Muscle layer of duodenum (tissue), 2 donors: Measurements from ENCODE around the gene KCNG4.

Experiments used
- H3K27ac ChIP-seq: one replicate; pipeline ENCODE4 v1.7.0; 2013; ENCODE audit warnings: mild to moderate bottlenecking, low read length
- H3K27me3 ChIP-seq: one replicate; pipeline ENCODE4 v1.7.0; 2013; ENCODE audit warnings: low read depth, mild to moderate bottlenecking, control low read depth, low read length
- H3K36me3 ChIP-seq, 2 donors: one replicate each; pipeline ENCODE4 v1.7.0; 2013; ENCODE audit warnings: low read length in 2 of 2, control low read depth in 1 of 2, mild to moderate bottlenecking in 1 of 2; ENCODE audit not compliant: insufficient read depth in 2 of 2, control insufficient read depth in 1 of 2
- H3K4me1 ChIP-seq, 2 donors: one replicate each; pipeline ENCODE4 v1.7.0; 2013; ENCODE audit warnings: low read length in 2 of 2, mild to moderate bottlenecking in 2 of 2, control low read depth in 1 of 2, moderate library complexity in 1 of 2; ENCODE audit not compliant: insufficient read depth in 2 of 2, control insufficient read depth in 1 of 2
- H3K4me3 ChIP-seq, 2 donors: one replicate each; pipeline ENCODE4 v1.7.0; 2013; ENCODE audit warnings: low read length in 2 of 2, low read depth in 1 of 2, mild to moderate bottlenecking in 1 of 2
- H3K9me3 ChIP-seq, 2 donors: one replicate each; pipeline ENCODE4 v1.7.0; 2013; ENCODE audit warnings: low read length in 2 of 2, control low read depth in 1 of 2, mild to moderate bottlenecking in 1 of 2; ENCODE audit not compliant: control insufficient read depth in 1 of 2
- donor health status: healthy.

Gene KCNG4

GRCh38 chr16:84277244-84277823, 37.5 kb upstream of the KCNG4 start:
- Histone ChIP-seq H3K4me1 (no peaks in the 10 kb centered on the region), H3K36me3 (no peaks in the 10 kb centered on the region), H3K27me3 (peaks cover 3% of the 10 kb centered on the region), H3K4me3 (no peak overlapping the region), H3K9me3 (no peaks in the 10 kb centered on the region), H3K27ac (no peak overlapping the region)

GRCh38 chr16:84275585-84276151, 35.9 kb upstream of the KCNG4 start:
- no peaks in the 10 kb centered on the region for H3K4me1 ChIP-seq

DNA sequence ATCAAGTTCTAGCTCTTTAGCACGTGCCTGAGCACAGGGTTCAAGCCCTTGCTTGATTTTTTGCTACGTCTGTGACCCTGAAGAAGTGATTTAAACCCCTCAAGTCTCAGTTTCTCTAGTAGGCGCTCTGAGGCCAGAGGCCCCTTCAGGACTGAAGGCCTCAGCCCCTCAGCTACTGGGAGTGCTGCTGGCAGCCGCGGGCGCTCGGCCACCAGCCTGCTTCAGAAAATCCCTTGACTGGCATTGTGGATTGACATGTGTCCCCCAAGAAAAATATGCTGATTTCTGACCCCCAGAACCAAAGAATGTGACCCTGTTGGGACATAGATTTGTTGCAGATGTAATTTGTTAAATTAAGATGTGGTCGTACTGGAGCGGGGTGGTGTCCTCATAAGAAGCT, 34.7 kb upstream of the KCNG4 start:
- Histone ChIP-seq H3K9me3 (no peaks in the 10 kb centered on the region), H3K4me1 (no peaks in the 10 kb centered on the region), H3K27ac (no peak overlapping the region), H3K27me3 (no peaks in the 10 kb centered on the region), H3K4me3 (no peak overlapping the region), H3K36me3 (no peaks in the 10 kb centered on the region)

More at GRCh38 chr16:84275585-84276151, 35.9 kb upstream of the KCNG4 start:
- H3K36me3 ChIP-seq, result no peaks in the 10 kb centered on the region
- H3K9me3 ChIP-seq, result no peaks in the 10 kb centered on the region
- H3K27me3 ChIP-seq, result no peaks in the 10 kb centered on the region
- H3K4me3 ChIP-seq, result no peak overlapping the region
- H3K27ac ChIP-seq, result no peak overlapping the region

DNA sequence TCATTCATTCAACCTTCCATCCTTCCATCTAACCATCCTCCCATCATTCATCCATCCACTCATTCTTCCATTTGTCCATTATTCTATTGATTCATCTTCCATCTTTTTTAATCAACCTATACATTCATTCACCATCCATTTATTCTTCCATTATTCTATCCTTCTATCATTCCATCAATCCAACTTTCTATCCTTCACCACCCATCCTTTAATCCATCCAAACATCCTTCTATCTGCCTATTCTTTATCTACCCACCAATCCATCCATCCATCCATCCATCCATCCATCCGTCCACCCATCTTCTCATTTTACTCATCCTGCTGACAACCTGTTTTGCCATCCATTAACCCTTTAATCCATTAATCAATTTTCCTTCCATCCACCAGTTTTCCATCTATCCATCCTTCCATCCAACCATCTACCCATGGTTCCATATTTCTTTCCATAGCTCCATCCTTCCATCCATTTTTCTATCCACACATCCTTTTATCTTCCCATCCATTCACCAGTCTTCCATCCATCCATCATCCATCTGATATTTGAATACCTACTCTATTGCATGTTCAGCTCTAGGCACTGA, 33.0 kb upstream of the KCNG4 start:
- H3K27ac ChIP-seq, result no peak overlapping the region
- H3K27me3 ChIP-seq, result no peaks in the 10 kb centered on the region
- H3K9me3 ChIP-seq, result no peaks in the 10 kb centered on the region
- no peak overlapping the region for H3K4me3 ChIP-seq
- H3K36me3 ChIP-seq, result no peaks in the 10 kb centered on the region
- no peaks in the 10 kb centered on the region for H3K4me1 ChIP-seq

DNA sequence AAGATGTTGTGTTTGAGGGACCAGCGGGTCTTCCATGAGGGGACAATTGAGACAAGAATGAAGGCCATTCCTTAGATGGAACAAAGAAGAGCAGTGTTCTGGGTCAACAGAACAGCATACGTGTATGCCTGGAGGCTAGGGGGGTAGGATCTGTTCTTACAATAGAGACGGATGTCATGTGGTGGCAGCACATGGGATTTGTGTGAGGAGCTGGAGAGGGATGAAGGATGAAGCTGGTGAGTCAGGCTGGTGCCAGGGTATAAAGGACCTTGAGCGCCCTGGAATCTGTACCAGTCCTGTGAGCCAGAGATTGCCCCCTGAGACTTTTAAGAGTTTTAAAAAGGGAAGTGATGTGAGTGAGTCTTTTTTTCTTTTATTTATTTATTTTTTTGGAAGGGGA, 32.1 kb upstream of the KCNG4 start:
- Histone ChIP-seq H3K4me3 (no peak overlapping the region), H3K4me1 (no peaks in the 10 kb centered on the region), H3K36me3 (no peaks in the 10 kb centered on the region), H3K27ac (no peak overlapping the region), H3K9me3 (no peaks in the 10 kb centered on the region), H3K27me3 (no peaks in the 10 kb centered on the region)

DNA sequence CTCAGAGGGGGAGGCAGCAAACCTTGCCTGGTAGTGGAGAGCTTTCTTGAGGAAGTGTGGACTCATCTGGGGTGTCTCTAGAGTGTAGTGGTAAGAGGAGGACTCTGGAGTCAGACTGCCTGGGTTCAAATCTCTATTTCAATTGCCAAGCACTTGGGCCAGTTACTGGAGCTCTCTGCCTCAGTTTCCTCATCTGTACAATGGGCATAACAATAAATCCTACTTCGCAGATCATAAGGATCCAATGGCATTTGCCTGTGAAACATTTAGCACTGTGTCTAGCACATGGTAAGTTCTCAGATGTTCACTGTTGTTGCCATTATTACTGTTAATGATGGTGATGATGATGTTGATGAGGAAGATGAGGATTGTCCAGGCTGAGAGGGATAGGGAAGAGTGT, 31.2 kb upstream of the KCNG4 start:
- Histone ChIP-seq H3K27me3 (no peaks in the 10 kb centered on the region), H3K36me3 (no peaks in the 10 kb centered on the region), H3K4me3 (no peak overlapping the region), H3K27ac (no peak overlapping the region), H3K9me3 (no peaks in the 10 kb centered on the region), H3K4me1 (no peaks in the 10 kb centered on the region)

DNA sequence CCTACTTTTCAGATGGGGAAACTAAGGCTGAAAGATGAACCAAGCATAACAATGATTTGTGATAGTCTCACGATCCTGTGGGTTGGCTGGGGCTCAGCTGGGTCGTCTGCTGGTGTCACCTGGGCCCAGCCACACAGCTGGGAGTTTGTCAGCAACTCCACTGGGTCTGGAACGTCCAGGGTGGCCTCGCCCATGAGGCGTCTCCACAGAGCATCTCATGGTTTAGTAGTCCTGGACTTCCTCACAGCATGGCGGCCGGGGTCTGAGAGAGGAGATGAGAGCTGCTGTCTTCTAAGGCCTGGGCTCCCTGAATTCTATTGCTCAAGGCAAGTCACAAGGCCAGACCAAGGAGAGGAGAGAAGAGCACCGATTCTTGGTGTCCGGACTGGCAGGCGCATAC, 30.7 kb upstream of the KCNG4 start:
- Histone ChIP-seq H3K27me3 (no peaks in the 10 kb centered on the region), H3K4me3 (no peak overlapping the region), H3K4me1 (no peaks in the 10 kb centered on the region), H3K27ac (no peak overlapping the region), H3K36me3 (no peaks in the 10 kb centered on the region), H3K9me3 (no peaks in the 10 kb centered on the region)

- no peaks in the 10 kb centered on the region for H3K27me3 ChIP-seq
- no peaks in the 10 kb centered on the region for H3K36me3 ChIP-seq
- no peak overlapping the region for H3K27ac ChIP-seq
- no peak overlapping the region for H3K4me3 ChIP-seq
- no peaks in the 10 kb centered on the region for H3K9me3 ChIP-seq
- no peaks in the 10 kb centered on the region for H3K4me1 ChIP-seq
These were observed 30.3 kb upstream of the KCNG4 start for GRCh38 chr16:84270071-84270470.

- Histone ChIP-seq H3K4me1 (no peaks in the 10 kb centered on the region), H3K4me3 (no peak overlapping the region), H3K27me3 (no peaks in the 10 kb centered on the region), H3K36me3 (no peaks in the 10 kb centered on the region), H3K9me3 (no peaks in the 10 kb centered on the region), H3K27ac (no peak overlapping the region)
These were observed 28.7 kb upstream of the KCNG4 start for GRCh38 chr16:84268291-84269040.

GRCh38 chr16:84267380-84267779, 27.6 kb upstream of the KCNG4 start:
- Histone ChIP-seq H3K9me3 (no peaks in the 10 kb centered on the region), H3K36me3 (no peaks in the 10 kb centered on the region), H3K27me3 (no peaks in the 10 kb centered on the region), H3K4me3 (no peak overlapping the region), H3K27ac (no peak overlapping the region), H3K4me1 (no peaks in the 10 kb centered on the region)

DNA sequence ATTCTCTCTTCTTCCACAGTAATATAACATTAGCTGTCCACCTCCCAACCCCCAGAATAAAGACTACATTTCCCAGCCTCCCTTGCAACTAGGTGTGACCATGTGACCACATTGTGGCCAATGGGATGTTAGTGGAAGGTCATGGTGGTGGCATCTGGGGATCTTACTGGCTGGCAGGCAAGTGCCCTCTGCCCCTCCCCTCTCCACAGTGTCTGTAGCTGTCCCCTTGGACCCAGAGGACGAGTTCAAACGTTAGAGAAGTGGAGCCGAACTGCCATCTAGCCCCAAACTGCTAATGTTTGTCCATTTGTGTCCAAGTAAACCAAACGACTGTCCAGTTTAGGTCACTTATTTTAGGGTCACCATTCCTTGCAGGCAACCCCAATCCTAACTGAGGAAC, 26.6 kb upstream of the KCNG4 start:
- Histone ChIP-seq H3K36me3 (no peaks in the 10 kb centered on the region), H3K9me3 (no peaks in the 10 kb centered on the region), H3K4me1 (no peaks in the 10 kb centered on the region), H3K27ac (no peak overlapping the region), H3K4me3 (no peak overlapping the region), H3K27me3 (no peaks in the 10 kb centered on the region)
